Fibroblast of lung (primary cell): ENCODE measurements around the gene KCTD4. TPM values are rescaled to one million over a fixed set of nuclear protein-coding genes. Genes with fewer than 3 reads are reported as not detected.

Source experiments
- DNase-seq, 2 donors: peaks; one replicate each; pipeline versions ENCODE4 v3.0.0 to v3.0.0-alpha.2; 2010; ENCODE audit warnings: low read depth in 2 of 2
- H2AFZ ChIP-seq: 2 replicates; pipeline ENCODE4 v1.5.1; 2012; ENCODE audit warnings: low read length, control low read depth, inconsistent platforms
- H3K27ac ChIP-seq: 2 replicates; pipeline ENCODE4 v1.5.1; 2011; ENCODE audit warnings: low read length, control low read depth; ENCODE audit not compliant: insufficient read depth
- H3K27me3 ChIP-seq: 2 replicates; pipeline ENCODE4 v1.5.1; 2011; ENCODE audit warnings: mild to moderate bottlenecking, low read length; ENCODE audit not compliant: control insufficient read depth, insufficient read depth
- H3K36me3 ChIP-seq: 2 replicates; pipeline ENCODE4 v1.5.1; 2011; ENCODE audit warnings: low read length; ENCODE audit not compliant: control insufficient read depth, insufficient read depth
- H3K4me1 ChIP-seq: 2 replicates; pipeline ENCODE4 v1.5.1; 2011; ENCODE audit warnings: low read length; ENCODE audit not compliant: control insufficient read depth, insufficient read depth; ENCODE audit errors: extremely low read depth
- H3K4me2 ChIP-seq: 2 replicates; pipeline ENCODE4 v1.5.1; 2011; ENCODE audit warnings: low read length, control low read depth; ENCODE audit not compliant: insufficient read depth; ENCODE audit errors: extremely low read depth
- H3K4me3 ChIP-seq, 4 experiments: fragments of 200-600 bp in 1 of 4; sonication (generic) in 1 of 4; replicated peaks in 1 of 4; 2 replicates each; pipeline ENCODE4 v1.5.1; 2011 to 2016; ENCODE audit warnings: low read length in 4 of 4, low read depth in 3 of 4, mild to moderate bottlenecking in 3 of 4, control low read depth in 2 of 4, inconsistent platforms in 1 of 4, mixed read lengths in 1 of 4; ENCODE audit not compliant: insufficient read depth in 1 of 4; ENCODE audit errors: control extremely low read depth in 1 of 4
- H3K79me2 ChIP-seq: 2 replicates; pipeline ENCODE4 v1.5.1; 2012; ENCODE audit warnings: mild to moderate bottlenecking, low read length, inconsistent platforms; ENCODE audit not compliant: control insufficient read depth, insufficient read depth
- H3K9ac ChIP-seq: 2 replicates; pipeline ENCODE4 v1.5.1; 2011; ENCODE audit warnings: mild to moderate bottlenecking, low read length, control low read depth; ENCODE audit not compliant: insufficient read depth
- H3K9me3 ChIP-seq: 2 replicates; pipeline ENCODE4 v1.5.1; 2012; ENCODE audit warnings: low read depth, low read length; ENCODE audit not compliant: control insufficient read depth, insufficient read depth
- H4K20me1 ChIP-seq: 2 replicates; pipeline ENCODE4 v1.5.1; 2011; ENCODE audit warnings: low read length; ENCODE audit not compliant: control insufficient read depth, insufficient read depth; ENCODE audit errors: extremely low read depth
- CTCF ChIP-seq, 2 donors: IDR thresholded peaks in 1 of 2; conservative IDR thresholded peaks in 1 of 2; 1 replicate in 1 of 2; 2 replicates in 1 of 2; pipeline ENCODE4 v1.5.1; 2011 to 2012; ENCODE audit warnings: low read length in 2 of 2, control low read depth in 1 of 2, inconsistent platforms in 1 of 2, low read depth in 1 of 2, mild to moderate bottlenecking in 1 of 2
- EZH2 ChIP-seq: IDR thresholded peaks from 2 replicates; pipeline ENCODE4 v1.5.1; 2012; ENCODE audit warnings: low read length, control low read depth, mild to moderate bottlenecking; ENCODE audit errors: missing control alignments
- polyA plus RNA-seq, 2 donors: library from polyadenylated mRNA; depleted of rRNA in 1 of 2; stranded (reverse) in 1 of 2; unstranded in 1 of 2; fragments of >200 nt; gene quantifications; 2 replicates each; pipeline ENCODE4 v1.2.1, GENCODE V29; 2011 to 2012; ENCODE audit warnings: missing spikeins in 1 of 2
- total RNA-seq: library from RNA; depleted of rRNA; stranded (reverse); fragments of >200 nt; gene quantifications from 2 replicates; pipeline ENCODE4 v1.2.1, GENCODE V29; 2014

Gene KCTD4
- total and polyA plus RNA-seq, 2 donors (not counting 1 experiment from before 2014, with no cell fraction given), result under 0.01 to 0.54 TPM

GRCh38 chr13:45184693-45185092 is 16.2 kb downstream of the KCTD4 start:
- DNase-seq, result no peak
- H3K9ac ChIP-seq, result no peak overlapping the region
- TF ChIP-seq EZH2 (no peak), CTCF (conservative IDR thresholded peaks at IDR 0.05 in 1 of 2, IDR thresholded peaks at IDR 0.05 in 1 of 2; ENCODE audit: low read depth in 1 of 2, low read length in 2 of 2) (no peak)
- no peak overlapping the region for H3K4me2 ChIP-seq
- H2AFZ ChIP-seq, result no peak overlapping the region
- H3K9me3 ChIP-seq, result no peaks in the 10 kb centered on the region
- no peaks in the 10 kb centered on the region for H3K4me1 ChIP-seq
- H3K4me3 ChIP-seq, result no peak overlapping the region
- no peak overlapping the region for H3K27ac ChIP-seq
- H3K27me3 ChIP-seq, result no peaks in the 10 kb centered on the region
- H3K36me3 ChIP-seq, result peaks cover 1% of the 10 kb centered on the region
- no peaks in the 10 kb centered on the region for H4K20me1 ChIP-seq
- no peaks in the 10 kb centered on the region for H3K79me2 ChIP-seq

- Histone ChIP-seq H3K4me1 (peaks cover 4% of the 10 kb centered on the region), H3K9me3 (no peaks in the 10 kb centered on the region), H3K27ac (no peak overlapping the region), H4K20me1 (no peaks in the 10 kb centered on the region), H3K36me3 (peaks cover 1% of the 10 kb centered on the region), H3K79me2 (no peaks in the 10 kb centered on the region), H2AFZ (no peak overlapping the region), H3K27me3 (no peaks in the 10 kb centered on the region), H3K4me3 (no peak overlapping the region), H3K4me2 (no peak overlapping the region), H3K9ac (no peak overlapping the region)
- DNase-seq, result peak in 1 of 2 donors; percentile 39
- TF ChIP-seq CTCF (conservative IDR thresholded peaks at IDR 0.05 in 1 of 2, IDR thresholded peaks at IDR 0.05 in 1 of 2; ENCODE audit: low read depth in 1 of 2, low read length in 2 of 2), result no peak
- no peak for TF ChIP-seq EZH2
These were observed 19.9 kb downstream of the KCTD4 start for GRCh38 chr13:45180713-45181601.

GRCh38 chr13:45180303-45180702 is 20.5 kb downstream of the KCTD4 start:
- Histone ChIP-seq H3K36me3 (peaks cover 1% of the 10 kb centered on the region), H2AFZ (no peak overlapping the region), H3K9me3 (no peaks in the 10 kb centered on the region), H3K27me3 (no peaks in the 10 kb centered on the region), H3K27ac (no peak overlapping the region), H4K20me1 (no peaks in the 10 kb centered on the region), H3K9ac (no peak overlapping the region), H3K4me2 (no peak overlapping the region), H3K4me3 (no peak overlapping the region), H3K4me1 (peaks cover 4% of the 10 kb centered on the region), H3K79me2 (no peaks in the 10 kb centered on the region)
- no peak for TF ChIP-seq CTCF (conservative IDR thresholded peaks at IDR 0.05 in 1 of 2, IDR thresholded peaks at IDR 0.05 in 1 of 2; ENCODE audit: low read depth in 1 of 2, low read length in 2 of 2)
- no peak for TF ChIP-seq EZH2
- DNase-seq, result no peak
